Fibroblast of lung (primary cell): ENCODE data around the gene DIS3L2. TPM values are rescaled to one million over a fixed set of nuclear protein-coding genes. Genes with fewer than 3 reads are reported as not detected.
A peak's percentile ranks its signal among the peaks of the same experiment; 100 is the strongest.

Experiments used
- DNase-seq, 2 donors: peaks; one replicate each; pipeline versions ENCODE4 v3.0.0 to v3.0.0-alpha.2; 2010; ENCODE audit warnings: low read depth in 2 of 2
- H2AFZ ChIP-seq: 2 replicates; pipeline ENCODE4 v1.5.1; 2012; ENCODE audit warnings: low read length, control low read depth, inconsistent platforms
- H3K27ac ChIP-seq: 2 replicates; pipeline ENCODE4 v1.5.1; 2011; ENCODE audit warnings: low read length, control low read depth; ENCODE audit not compliant: insufficient read depth
- H3K27me3 ChIP-seq: 2 replicates; pipeline ENCODE4 v1.5.1; 2011; ENCODE audit warnings: mild to moderate bottlenecking, low read length; ENCODE audit not compliant: control insufficient read depth, insufficient read depth
- H3K36me3 ChIP-seq: 2 replicates; pipeline ENCODE4 v1.5.1; 2011; ENCODE audit warnings: low read length; ENCODE audit not compliant: control insufficient read depth, insufficient read depth
- H3K4me1 ChIP-seq: 2 replicates; pipeline ENCODE4 v1.5.1; 2011; ENCODE audit warnings: low read length; ENCODE audit not compliant: control insufficient read depth, insufficient read depth; ENCODE audit errors: extremely low read depth
- H3K4me2 ChIP-seq: 2 replicates; pipeline ENCODE4 v1.5.1; 2011; ENCODE audit warnings: low read length, control low read depth; ENCODE audit not compliant: insufficient read depth; ENCODE audit errors: extremely low read depth
- H3K4me3 ChIP-seq, 4 experiments: fragments of 200-600 bp in 1 of 4; sonication (generic) in 1 of 4; replicated peaks in 1 of 4; 2 replicates each; pipeline ENCODE4 v1.5.1; 2011 to 2016; ENCODE audit warnings: low read length in 4 of 4, low read depth in 3 of 4, mild to moderate bottlenecking in 3 of 4, control low read depth in 2 of 4, inconsistent platforms in 1 of 4, mixed read lengths in 1 of 4; ENCODE audit not compliant: insufficient read depth in 1 of 4; ENCODE audit errors: control extremely low read depth in 1 of 4
- H3K79me2 ChIP-seq: 2 replicates; pipeline ENCODE4 v1.5.1; 2012; ENCODE audit warnings: mild to moderate bottlenecking, low read length, inconsistent platforms; ENCODE audit not compliant: control insufficient read depth, insufficient read depth
- H3K9ac ChIP-seq: 2 replicates; pipeline ENCODE4 v1.5.1; 2011; ENCODE audit warnings: mild to moderate bottlenecking, low read length, control low read depth; ENCODE audit not compliant: insufficient read depth
- H3K9me3 ChIP-seq: 2 replicates; pipeline ENCODE4 v1.5.1; 2012; ENCODE audit warnings: low read depth, low read length; ENCODE audit not compliant: control insufficient read depth, insufficient read depth
- H4K20me1 ChIP-seq: 2 replicates; pipeline ENCODE4 v1.5.1; 2011; ENCODE audit warnings: low read length; ENCODE audit not compliant: control insufficient read depth, insufficient read depth; ENCODE audit errors: extremely low read depth
- EZH2 ChIP-seq: IDR thresholded peaks from 2 replicates; pipeline ENCODE4 v1.5.1; 2012; ENCODE audit warnings: low read length, control low read depth, mild to moderate bottlenecking; ENCODE audit errors: missing control alignments
- polyA plus RNA-seq, 2 donors: library from polyadenylated mRNA; depleted of rRNA in 1 of 2; stranded (reverse) in 1 of 2; unstranded in 1 of 2; fragments of >200 nt; gene quantifications; 2 replicates each; pipeline ENCODE4 v1.2.1, GENCODE V29; 2011 to 2012; ENCODE audit warnings: missing spikeins in 1 of 2
- total RNA-seq: library from RNA; depleted of rRNA; stranded (reverse); fragments of >200 nt; gene quantifications from 2 replicates; pipeline ENCODE4 v1.2.1, GENCODE V29; 2014
- TF ChIP-seq, protein P1 (sequence below), 2 donors: IDR thresholded peaks in 1 of 2; conservative IDR thresholded peaks in 1 of 2; 1 replicate in 1 of 2; 2 replicates in 1 of 2; pipeline ENCODE4 v1.5.1; 2011 to 2012; ENCODE audit warnings: low read length in 2 of 2, control low read depth in 1 of 2, inconsistent platforms in 1 of 2, low read depth in 1 of 2, mild to moderate bottlenecking in 1 of 2

The DIS3L2 gene
- total and polyA plus RNA-seq, 2 donors (not counting 1 experiment from before 2014, with no cell fraction given), result 5.2 to 15.2 TPM

DNA sequence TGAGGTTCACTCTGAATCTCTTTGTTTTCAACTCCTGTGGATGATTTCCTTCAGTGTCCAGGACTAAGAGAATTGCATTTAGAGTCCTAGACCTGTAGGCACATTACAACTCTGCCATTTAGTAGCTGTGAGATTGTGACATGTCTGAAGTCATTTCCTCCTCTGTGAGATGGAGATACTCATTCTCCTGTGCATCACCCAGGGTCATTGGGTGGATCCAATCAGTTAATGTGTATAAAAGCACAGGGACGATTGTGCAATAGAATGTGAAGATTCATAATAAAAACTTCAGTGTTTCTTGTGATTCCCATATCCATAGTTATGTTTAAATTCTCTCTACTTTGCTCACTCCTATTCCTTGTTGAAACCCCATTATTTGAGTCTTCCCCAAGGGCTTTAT is 113.6 kb downstream of the DIS3L2 start:
- Histone ChIP-seq H4K20me1 (no peaks in the 10 kb centered on the region), H3K79me2 (no peaks in the 10 kb centered on the region), H3K4me3 (no peak overlapping the region), H3K4me2 (no peak overlapping the region), H3K27me3 (no peaks in the 10 kb centered on the region), H3K9ac (no peak overlapping the region), H3K36me3 (no peaks in the 10 kb centered on the region), H3K9me3 (no peaks in the 10 kb centered on the region), H3K4me1 (peaks cover 2% of the 10 kb centered on the region), H3K27ac (no peak overlapping the region), H2AFZ (no peak overlapping the region)
- DNase-seq, result peak in 1 of 2 donors; percentile 44
- TF ChIP-seq, protein P1, sequence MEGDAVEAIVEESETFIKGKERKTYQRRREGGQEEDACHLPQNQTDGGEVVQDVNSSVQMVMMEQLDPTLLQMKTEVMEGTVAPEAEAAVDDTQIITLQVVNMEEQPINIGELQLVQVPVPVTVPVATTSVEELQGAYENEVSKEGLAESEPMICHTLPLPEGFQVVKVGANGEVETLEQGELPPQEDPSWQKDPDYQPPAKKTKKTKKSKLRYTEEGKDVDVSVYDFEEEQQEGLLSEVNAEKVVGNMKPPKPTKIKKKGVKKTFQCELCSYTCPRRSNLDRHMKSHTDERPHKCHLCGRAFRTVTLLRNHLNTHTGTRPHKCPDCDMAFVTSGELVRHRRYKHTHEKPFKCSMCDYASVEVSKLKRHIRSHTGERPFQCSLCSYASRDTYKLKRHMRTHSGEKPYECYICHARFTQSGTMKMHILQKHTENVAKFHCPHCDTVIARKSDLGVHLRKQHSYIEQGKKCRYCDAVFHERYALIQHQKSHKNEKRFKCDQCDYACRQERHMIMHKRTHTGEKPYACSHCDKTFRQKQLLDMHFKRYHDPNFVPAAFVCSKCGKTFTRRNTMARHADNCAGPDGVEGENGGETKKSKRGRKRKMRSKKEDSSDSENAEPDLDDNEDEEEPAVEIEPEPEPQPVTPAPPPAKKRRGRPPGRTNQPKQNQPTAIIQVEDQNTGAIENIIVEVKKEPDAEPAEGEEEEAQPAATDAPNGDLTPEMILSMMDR (conservative IDR thresholded peaks at IDR 0.05 in 1 of 2, IDR thresholded peaks at IDR 0.05 in 1 of 2; ENCODE audit: low read depth in 1 of 2, low read length in 2 of 2), result no peak
- no peak for TF ChIP-seq EZH2

DNA sequence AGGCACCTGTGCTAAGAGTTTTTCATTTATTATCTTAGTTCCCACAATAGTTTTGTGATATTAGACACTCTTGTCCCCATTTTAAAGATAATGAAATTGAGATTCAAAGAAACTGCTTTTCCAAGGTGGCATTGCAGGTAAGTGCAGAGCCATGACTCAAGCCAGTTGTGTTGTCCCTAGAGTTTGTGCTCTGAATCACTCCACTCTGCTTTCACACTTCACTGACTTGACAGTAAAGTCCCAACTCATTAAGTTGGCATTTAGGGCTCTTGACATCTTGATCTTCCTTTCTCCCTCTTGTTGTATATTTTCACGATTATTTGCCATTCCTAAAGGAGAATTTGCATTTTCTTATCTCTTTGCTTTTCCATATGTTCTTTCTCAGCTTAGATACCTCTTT is 114.3 kb downstream of the DIS3L2 start:
- H3K4me2 ChIP-seq, result no peak overlapping the region
- H3K9ac ChIP-seq, result no peak overlapping the region
- H3K4me3 ChIP-seq, result no peak overlapping the region
- H2AFZ ChIP-seq, result no peak overlapping the region
- H3K79me2 ChIP-seq, result no peaks in the 10 kb centered on the region
- TF ChIP-seq, protein P1 (conservative IDR thresholded peaks at IDR 0.05 in 1 of 2, IDR thresholded peaks at IDR 0.05 in 1 of 2; ENCODE audit: low read depth in 1 of 2, low read length in 2 of 2), result no peak
- TF ChIP-seq EZH2, result no peak
- no peaks in the 10 kb centered on the region for H4K20me1 ChIP-seq
- no peaks in the 10 kb centered on the region for H3K9me3 ChIP-seq
- H3K27me3 ChIP-seq, result no peaks in the 10 kb centered on the region
- no peak overlapping the region for H3K27ac ChIP-seq
- peaks cover 2% of the 10 kb centered on the region for H3K4me1 ChIP-seq
- H3K36me3 ChIP-seq, result no peaks in the 10 kb centered on the region
- peak in 1 of 2 donors; percentile 13 for DNase-seq

DNA sequence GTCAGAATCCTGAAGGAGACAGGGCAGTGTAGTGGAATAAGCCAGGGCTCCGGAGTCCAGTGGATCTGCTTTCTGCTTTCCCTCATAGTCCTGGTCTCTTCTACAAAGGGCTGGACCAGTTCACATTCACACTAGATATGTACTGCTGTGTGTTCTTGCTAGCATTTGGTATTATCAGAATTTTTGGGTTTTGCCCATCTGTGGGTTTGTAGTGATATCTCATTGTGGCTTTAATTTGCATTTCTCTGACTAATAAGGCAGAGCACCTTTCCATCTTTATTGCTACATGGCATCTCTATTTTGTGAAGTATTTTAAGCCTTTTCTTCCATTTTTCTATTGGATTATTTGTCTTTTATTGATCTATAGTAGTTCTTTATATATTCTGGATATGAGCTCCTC is 114.8 kb downstream of the DIS3L2 start:
- H4K20me1 ChIP-seq, result no peaks in the 10 kb centered on the region
- TF ChIP-seq EZH2, result no peak
- TF ChIP-seq, protein P1 (conservative IDR thresholded peaks at IDR 0.05 in 1 of 2, IDR thresholded peaks at IDR 0.05 in 1 of 2; ENCODE audit: low read depth in 1 of 2, low read length in 2 of 2), result no peak
- no peaks in the 10 kb centered on the region for H3K79me2 ChIP-seq

More for the DNA sequence above, 114.8 kb downstream of the DIS3L2 start:
- Histone ChIP-seq H3K9me3 (no peaks in the 10 kb centered on the region), H3K4me1 (peaks cover 2% of the 10 kb centered on the region), H3K4me3 (no peak overlapping the region), H3K36me3 (no peaks in the 10 kb centered on the region), H2AFZ (no peak overlapping the region), H3K4me2 (no peak overlapping the region), H3K27ac (no peak overlapping the region), H3K27me3 (no peaks in the 10 kb centered on the region), H3K9ac (no peak overlapping the region)
- DNase-seq, result no peak
